NCI-H82 (cell line): ENCODE data around the gene SLC29A3.

Experiments used
- DNase-seq: peaks from one replicate; lab custom pipeline; 2025; lab: John Stamatoyannopoulos, UW

The SLC29A3 gene

DNA sequence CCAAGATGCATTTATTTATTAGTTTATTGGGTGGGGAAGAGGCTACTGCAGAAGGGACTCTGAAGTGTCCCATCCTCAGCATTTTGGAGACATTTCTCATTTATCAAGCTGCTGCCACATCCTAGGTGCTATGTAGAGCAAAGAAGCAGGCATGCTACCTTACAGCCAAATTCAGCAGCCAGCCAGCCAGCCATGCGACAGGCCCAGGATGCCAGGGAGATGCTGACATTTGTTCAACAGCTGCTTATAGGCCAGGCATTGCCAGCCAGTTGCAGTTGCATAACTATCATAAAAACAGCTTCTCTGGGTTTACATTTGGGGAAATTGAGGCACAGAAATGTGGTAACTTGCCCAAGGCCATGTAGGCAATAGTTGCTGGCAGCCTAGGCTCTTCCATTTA lies 2.3 kb downstream of the SLC29A3 start:
- DNase-seq, result no peak

DNA sequence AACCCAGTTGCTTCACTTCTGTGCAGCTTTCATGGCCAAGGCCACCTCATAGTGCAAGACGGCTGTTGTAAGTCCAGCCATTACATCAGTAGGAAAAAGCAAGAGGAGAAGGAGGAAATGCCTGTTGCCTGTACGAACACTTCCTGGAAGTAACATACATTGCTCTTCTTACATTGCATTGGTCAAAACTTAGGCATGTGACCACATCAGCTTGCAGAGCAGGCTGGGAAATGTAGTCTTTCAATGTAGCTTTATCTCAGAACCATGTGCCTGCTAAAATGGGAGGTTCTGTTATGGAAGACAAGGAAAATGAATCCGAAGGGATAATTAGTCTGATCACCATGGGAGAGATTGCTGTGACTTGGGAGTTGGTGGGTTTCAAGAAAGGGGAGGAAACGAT lies 4.3 kb downstream of the SLC29A3 start:
- peak; percentile 65 for DNase-seq

DNA sequence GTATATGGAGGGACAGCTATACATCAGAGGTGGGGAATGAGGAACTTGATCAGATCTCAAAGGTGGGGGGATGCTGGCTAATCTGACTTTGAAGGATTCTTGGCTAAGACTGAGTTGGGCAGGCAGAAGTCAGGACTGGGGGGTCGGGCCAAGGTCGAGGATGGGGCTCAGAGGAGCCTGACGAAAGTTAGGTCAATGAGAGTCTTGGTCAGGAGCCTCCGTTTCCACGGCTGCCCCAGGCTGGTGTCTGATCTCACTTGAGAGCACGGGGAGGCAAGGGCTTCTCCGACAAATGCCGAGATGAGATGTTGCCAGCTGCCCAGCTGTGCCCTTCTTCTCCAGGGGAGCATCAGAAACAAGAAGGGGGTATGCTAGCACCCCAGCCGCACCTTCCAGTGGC lies 5.7 kb downstream of the SLC29A3 start:
- no peak for DNase-seq

DNA sequence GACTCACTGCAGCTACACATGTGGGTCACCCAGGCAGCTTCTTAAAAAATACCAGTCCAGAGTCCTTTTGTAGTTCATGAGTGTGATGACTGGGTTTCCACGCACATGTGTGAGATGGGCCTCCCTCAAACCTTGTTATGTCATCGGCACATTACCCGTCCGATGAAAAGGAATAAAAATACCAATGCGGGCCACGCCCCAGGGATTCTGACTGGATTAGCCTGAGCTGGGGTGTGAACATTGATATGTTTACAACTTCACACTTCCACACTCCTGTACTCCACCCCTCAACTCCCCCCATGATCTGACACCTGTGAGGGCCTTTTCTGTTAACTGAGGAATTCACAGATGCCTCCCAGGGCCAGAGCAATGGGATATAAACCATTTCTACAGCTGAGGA lies 6.2 kb downstream of the SLC29A3 start:
- DNase-seq, result no peak

DNA sequence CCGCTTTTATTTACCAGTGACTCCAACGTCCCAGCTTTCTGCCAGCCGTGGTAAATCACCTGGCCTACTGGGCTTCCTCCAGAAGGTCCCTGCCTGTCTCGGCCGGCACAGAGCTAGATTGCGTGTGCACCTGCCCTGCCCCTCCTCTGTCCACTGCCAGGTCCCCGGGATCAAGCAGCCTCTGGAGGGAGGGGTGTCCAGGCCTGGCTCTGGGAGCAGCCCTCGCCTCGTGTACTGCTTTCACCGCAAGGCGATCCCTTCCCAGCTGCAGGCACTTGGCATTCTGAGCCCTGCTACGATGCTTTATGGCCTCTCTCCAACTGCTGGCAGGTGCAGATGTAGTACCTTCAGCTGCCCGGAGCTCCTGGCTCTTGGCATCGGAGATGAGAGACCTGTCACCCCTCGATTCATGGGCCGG lies 7.4 kb downstream of the SLC29A3 start:
- no peak for DNase-seq

DNA sequence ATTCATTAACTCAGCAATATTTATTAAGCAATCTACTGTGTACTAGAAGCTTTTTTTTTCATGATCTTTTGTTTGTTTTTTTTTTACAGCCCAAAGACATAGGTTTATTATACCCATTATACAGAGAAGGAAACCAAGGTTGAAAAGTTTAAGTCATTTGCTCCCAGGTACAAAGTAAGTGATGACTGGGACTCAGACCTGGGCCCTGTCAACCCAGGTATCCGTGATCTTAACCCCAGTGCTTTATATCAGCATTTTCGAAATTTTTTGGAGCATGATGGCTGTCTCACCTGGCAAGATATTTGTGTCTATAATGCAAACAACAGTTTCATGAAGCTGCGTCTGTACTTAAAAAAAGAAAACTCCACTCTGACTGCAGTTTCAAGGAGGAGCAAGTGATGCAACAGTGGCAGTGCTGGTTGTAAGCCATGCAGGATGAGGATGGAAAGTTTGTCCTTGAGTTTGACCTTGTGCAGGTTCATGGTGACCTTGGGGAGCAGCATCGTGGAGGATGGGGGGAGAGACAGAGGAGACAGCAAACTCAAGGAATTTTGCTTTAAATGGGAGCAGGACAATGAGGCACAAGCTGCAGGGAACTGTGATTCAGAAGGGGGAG lies 11.8 kb downstream of the SLC29A3 start:
- no peak for DNase-seq

DNA sequence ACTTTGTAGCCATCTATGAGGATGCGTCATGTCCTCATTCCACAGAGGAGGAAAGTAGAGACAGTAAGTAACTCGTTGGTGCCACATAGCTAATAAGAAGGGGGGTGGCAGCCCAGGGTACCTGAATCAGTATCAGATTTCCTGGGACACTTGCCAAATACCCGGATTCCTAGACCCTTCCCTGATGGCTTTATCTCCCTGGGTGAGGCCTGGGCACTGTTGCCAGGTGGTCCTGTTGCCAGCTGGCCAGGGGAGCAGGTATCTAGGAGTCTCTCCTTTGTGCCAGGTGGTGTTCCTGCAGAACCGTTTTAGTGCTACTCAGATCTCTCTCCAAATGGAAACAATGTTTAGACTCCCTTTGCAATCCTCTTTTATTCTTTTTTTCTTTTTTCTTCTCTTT lies 12.7 kb downstream of the SLC29A3 start:
- DNase-seq, result no peak

DNA sequence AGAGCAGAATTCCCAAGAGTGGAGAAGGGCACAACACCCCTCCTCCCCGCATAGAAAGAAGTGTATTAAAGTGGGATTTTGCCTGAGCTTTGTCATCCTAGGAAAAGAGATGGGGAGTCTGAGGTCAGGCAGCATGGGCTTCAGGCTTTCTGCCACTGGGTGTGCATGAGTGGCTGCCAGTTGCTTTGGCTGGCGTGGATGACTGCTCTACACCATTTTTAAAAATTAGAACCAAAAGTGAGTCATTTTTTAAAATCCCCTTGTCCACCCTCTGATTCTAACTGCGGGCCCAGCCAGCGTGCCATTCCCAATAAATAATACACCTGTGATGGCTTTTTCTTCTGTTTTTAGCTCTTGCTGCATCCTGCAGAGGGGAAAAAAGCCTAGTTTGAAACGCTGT lies 13.4 kb downstream of the SLC29A3 start:
- DNase-seq, result no peak

DNA sequence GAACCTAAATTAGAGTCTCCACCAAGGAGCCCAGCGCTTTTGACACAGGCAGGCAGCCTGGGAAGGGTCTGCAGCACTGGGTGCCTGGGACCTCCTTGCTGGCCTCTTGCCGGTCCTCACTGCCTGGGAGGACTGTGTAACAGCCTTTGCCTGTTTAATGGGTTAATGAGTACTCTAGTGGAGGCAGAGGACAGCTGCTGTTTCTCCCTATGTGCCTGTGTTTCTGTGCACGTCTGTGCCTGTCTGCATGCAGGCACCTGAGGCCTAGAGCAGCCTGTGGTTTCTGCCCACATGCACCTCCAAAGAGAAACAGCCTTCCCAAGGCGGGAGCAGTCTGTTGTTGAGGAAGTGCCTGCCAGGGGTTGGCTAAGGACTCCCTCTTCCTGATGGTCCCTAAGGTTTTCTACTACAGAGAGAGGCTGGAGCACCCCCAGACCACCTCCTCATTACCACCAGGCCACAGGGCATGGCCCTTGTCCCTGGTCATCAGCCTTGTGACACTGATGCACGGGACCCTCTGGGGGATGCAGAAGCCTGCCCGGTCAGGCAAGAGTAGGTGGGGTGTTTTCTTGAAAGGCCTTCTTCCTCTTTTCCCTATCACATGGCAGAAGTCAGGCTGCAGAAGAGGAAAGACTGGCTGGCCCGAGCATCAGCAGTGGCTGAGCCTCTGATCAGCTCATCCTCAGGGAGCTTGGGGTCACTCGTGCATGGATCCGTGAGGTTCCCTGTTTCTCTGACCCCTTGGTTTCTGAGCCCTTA lies 14.2 kb downstream of the SLC29A3 start:
- peak; percentile 13 for DNase-seq

DNA sequence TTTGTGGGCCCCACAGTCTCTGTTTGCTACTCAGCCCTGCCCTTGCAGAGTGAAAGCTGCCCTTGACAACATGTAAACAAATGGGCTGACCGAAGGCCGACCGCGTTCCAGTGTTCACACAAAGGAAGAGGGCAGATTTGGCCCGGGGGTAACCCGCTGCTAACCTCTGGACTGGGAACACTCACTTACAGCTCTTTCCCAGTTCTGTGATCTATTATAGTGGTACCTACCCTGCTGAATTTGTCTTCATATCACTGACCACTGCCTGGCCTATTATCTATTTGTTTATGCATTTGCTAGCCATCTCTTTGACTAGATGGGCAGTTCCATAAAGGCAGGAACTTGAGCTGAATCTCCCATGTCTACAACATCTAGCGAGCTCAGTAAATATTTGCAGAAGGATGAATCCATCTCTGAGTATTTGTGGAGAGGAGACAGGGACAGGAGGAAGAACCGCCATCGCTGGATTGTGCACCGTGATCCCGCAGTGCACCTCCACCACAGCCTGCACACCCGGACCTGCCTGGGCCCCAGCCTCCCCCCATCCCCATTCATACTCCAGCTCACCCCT lies 15.2 kb downstream of the SLC29A3 start:
- DNase-seq, result no peak

DNA sequence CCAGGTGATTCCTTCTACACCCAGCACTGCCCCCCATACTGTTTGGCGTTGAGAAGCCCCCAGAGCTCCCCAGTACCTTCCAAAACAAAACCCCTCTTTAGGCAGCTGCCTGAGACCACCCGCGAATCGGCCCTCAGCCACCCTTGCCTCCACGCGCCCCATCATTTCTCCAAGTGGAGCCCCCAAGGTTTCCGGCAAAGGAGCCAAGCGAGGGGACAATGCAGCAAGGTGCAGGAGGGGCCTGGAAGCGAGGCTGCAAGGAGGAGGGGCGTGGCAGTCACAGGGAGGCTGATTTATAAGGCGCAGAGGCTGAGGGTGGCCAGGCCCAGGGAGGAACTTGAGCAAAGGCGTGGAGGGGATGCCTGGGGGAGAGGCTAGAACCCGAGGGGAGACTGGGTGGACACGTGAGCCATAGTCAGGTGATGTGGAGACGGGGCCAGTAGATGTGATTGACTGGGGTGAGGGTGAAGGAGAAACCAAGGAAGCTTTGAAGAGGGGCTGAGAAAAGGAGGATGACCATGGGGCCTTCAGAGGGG lies 16.2 kb downstream of the SLC29A3 start:
- no peak for DNase-seq

DNA sequence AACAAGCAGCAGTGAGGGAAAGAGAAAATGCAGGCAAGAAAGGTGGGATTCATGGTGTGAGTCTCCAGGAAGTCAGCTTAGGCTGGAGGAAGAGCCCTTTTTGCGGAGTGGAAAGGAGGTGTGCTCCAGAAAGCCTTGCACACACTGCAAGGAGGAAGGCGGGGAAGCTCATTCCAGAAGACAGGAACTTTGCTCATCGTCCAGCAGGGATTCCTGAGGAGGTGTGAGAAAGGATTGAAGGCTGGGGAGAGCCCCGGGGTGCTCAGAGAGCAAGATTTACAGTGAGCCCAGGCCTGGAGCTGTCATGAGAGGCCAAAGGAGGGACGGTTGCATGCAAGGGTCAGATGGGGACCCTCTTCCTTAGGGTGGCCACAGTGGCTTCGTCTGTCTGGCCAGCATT lies 17.6 kb downstream of the SLC29A3 start:
- DNase-seq, result no peak

DNA sequence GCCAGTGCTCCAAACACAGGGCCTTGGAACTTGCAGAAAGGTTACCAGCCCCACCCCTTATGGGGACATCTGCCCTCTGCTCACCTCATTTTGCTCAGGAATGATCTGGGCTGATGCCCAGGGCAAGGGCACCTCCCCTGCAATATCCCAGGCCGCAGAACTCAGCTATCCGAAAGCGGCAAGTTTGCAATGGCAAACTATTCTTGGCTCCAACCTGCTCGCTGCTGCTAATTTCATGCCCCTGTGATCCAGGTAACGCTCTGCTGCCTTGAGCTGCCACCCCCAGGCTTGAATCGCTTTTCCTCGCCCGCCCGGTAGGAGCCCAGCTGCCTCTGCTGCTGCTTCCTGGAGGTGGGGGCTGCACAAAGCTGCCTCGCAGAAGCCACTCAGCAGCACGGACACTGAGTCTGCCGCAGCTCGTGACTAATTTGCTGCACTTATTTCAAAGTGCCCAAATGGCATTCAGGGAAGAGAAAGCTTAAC lies 18.2 kb downstream of the SLC29A3 start:
- no peak for DNase-seq

DNA sequence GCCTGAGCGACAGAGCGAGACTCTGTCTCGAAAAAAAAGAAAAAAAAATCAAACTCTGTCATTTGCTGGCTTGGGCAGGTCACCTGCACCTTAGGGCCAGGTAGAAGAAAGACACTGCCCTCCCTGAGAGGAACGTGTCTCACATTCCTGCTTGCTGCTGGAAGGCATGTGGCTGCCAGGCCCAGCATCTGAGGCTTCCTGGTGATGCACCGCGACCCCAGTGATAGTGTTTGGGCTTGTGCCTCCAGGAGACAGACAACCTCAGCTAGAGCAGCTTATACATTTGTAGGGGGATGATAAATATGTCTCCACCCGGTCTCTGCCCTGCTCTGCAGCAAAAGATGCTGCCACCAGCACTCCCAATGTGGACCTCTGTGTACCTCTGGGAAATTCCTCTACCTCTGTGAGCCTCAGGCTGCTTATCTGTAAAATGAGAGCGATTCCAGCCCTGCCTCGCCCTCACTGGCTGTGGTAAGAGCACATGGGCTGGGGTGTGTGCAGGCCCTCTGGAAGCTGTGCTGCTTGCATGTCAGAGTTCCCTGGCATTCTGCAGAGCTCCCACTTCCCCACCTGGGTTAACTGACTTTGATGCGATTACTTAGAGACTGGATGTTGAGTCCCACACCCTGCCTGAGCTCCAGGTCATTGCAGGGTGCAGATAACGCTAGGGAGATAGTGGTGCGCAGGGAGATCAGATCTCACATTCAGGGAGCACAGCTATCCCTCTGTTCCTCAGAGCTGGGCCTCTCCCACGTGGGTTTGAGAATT lies 19.9 kb downstream of the SLC29A3 start:
- DNase-seq, result no peak

DNA sequence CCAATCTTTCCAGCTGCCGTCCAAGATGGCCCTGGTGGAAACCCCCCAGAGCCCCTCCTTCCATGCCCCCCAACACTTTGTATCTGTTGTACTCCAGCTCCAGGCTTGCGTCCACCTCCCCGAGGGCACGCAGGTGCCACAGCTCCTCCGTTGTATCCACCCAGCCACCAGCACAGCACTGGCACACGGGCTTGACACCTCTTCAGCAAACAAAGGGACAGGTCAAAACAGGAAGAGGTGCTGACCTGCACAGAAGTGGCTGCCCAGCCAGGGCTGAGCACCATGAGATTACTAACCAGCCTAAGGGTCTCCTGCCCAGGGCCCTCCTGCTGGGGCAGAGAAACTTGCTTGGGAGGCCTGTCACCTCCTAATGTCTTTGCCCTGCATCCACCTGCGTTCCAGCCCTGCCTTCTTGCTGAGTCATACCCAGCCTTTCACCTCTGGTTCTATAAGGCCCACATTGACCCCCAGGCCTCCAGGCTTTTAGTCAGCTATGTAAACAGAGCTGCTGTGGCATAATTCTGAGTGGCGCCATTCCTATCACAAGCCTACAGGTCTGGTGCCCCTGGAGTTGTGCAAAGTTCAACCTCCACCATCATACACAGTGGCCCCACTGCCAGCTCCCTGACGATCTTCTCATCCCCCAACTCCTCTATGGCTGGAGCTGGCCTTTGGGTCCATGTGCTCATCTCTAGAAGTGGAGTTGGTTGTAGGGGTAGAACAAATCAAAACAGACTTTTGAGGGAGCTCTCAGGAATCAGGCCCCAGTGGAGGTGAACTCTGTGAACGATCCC lies 20.9 kb downstream of the SLC29A3 start:
- DNase-seq, result no peak

DNA sequence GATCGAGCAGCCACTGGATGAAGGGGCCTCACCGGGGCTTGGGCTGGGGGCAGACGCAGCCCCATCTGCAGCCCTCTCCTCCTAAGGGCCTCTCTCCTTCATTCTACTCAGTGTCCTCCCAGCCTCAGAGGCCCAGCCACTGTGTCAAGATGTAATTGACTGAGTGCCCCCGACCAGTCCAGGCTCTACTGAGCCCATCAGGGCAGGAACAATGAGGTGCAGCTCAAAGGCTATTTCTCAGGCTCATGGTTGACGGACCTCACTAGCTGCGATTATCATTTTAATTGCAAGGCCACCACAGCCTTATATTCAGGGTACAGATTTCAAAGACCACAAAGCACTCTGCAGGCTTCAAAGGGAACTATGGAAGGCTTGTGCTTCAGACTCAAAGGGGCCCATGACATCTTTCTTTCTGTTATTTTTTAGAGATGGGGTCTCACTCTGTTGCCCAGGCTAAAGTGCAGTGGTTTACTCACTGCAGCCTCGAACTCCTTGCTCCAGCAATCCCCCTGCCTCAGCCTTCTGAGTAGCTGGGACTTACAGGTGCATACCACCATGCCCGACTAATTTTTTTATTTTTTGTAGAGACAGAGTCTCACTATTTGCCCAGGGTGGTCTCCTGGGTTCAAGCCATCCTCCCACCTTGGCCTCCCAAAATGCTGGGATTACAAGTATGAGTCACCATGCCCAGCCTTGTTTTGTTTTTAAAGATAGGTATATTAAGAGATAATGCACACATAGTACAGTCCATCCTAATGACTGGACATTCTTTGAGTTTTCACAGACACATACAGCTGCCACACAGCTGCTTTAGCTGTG lies 23.7 kb downstream of the SLC29A3 start:
- DNase-seq, result no peak

DNA sequence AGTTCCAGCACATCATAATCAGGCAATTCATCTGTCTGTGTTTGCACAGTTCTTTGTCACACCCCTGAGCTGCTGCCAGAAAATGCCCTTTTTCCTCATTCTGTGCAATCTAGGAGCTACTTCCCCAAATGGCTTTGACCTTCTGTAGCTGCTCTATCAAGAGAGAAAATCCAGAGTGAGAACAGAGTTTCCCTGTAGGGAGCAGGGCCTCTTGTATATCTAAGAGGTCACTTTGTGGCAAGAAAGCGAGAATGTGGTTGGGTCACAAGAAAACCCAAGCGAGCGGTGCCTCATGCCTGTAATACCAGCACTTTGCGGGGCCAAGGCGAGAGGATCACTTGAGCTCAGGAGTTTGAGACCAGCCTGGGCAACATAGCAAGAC lies 24.3 kb downstream of the SLC29A3 start:
- no peak for DNase-seq

DNA sequence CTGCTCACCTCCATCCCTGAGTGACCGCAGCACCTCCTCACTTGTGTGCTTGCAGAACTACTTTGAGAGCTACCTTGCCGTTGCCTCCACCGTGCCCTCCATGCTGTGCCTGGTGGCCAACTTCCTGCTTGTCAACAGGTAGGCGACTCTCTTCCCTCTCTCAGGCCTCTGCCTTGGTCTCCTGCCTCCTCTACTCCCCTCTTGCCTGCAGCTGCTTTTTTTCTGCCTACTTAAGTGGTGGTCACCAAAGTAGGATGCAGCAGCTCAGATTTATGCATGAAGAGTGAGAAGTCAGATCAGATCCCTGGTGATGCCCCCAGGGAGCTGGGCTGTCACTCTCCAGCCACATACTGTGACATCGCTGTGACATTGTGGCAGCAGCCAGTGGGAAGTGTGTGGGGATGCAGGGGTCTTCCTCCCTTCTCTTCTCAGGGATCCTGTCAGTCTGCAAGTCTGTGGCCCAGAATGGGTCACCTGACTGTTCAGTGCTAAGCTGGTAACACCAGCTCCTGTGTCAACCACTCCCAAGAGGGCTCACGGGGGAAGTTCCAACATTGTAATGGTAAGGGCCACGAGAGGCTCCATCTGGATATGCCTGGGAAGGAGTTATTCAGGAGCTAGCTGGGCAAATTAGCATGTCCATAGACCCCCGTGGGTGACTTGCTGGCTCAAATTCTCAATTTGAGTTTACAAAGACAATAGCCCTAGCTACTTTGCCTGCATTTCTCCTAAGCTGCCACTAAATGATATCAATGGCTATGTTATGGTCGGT lies 25.3 kb downstream of the SLC29A3 start:
- DNase-seq, result peak; percentile 13

DNA sequence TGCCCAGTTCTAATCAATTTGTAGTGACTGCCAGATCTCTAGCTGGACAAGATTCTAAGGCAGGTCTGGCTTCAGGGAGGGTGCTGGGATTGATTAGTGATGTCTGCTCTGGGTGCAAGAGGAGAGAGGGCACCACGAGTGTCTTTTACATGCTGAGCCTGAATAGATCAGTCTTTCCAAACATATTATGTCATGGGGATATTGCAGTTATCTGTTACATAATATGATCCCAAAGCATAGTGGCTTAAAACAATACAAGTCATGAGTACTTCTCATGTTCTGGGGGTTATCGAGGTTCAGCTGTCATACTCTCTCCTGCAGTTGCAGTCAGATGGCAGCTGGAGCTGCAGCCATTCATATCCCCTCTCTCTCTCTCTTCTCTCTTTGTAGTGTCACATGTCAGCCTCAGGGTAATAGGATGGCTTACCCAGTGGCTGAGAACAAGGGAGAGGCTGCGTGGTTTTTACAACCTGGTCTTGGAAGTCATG lies 26.0 kb downstream of the SLC29A3 start:
- peak; percentile 61 for DNase-seq

DNA sequence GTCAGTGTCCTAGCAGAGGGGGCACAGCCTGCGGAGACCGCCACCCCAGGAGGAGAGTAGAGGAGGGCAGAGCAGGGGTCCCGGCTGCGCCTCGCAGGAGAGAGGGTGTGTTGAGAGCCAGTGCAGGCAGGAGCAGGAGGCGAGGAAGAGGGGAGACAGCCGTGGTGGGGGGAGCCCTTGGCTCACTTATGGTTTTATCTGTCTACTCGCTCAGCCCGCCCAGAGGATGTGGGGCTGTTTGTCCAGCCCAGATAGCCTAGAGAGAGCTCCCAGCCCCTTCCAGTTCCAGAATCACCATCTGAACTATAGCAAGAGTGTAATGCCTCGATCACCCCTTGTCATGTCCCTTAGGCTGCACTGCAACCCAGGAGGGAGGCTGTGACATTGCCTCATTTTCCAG lies 26.6 kb downstream of the SLC29A3 start:
- peak; percentile 11 for DNase-seq
